ENCODE results near the gene C15orf62. TPM values are rescaled to one million over a fixed set of nuclear protein-coding genes. Genes with fewer than 3 reads are reported as not detected.

C15orf62 gene
- total RNA-seq, 1 experiment from 2014 or later = 0.09 TPM

DNA sequence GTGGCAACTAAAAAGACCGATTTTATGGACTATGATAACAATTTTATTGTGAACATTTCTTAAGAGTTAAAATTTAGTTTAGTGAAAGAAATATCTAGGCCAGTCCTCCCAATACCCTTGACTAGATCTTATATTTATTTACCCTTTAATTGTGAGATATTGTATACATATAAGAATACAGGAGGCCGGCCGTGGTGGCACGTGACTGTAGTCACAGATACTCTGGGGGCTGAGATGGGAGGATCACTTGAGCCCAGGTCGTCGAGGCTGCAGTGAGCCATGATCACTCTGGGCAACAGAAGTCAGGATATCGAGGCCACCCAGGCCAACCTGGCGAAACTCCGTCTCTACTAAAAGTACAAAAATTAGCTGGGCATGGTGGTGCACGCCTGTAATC, 14.0 kb upstream of the C15orf62 start:
- DNase-seq (ENCODE audit: low spot score) = no peak

DNA sequence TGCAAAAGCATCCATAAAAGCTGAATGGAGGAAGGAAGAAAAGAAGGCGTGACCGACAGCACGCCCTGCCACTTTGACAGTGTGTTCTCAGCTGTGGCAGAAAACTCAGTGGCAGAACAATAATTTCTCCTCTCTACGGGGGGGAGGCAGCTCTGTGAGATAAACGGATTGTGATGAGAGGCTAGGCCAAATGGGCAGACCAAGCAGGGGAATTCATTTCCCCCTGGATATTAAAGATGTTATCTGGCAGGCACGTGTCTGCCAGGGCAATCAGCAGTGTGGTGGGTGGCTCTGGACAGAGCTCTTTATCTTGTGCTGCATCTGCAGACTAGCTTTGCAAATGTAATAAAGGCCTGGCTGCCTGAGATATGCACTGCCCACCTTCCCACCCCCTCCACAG, 12.8 kb upstream of the C15orf62 start:
- DNase-seq (ENCODE audit: low spot score) = no peak

DNA sequence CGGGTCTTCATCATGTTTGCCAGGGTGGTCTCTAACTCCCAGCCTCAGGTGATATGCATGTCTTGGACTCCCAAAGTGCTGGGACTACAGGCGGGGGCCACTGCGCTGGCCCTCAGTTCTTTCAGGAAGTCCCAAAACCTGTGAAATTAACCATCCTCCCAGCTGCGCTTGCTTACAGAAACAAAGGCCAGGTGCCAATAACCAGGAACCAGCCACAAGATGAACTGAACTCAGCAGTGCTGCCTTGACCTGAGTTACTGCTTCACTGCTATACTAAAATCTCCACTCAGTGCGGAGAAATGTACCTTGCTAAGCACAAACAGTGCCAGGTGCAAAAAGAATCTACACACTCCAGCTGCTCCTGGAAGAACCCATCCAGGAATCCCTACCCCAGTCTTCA, 9.8 kb upstream of the C15orf62 start:
- no peak for DNase-seq (ENCODE audit: low spot score)

DNA sequence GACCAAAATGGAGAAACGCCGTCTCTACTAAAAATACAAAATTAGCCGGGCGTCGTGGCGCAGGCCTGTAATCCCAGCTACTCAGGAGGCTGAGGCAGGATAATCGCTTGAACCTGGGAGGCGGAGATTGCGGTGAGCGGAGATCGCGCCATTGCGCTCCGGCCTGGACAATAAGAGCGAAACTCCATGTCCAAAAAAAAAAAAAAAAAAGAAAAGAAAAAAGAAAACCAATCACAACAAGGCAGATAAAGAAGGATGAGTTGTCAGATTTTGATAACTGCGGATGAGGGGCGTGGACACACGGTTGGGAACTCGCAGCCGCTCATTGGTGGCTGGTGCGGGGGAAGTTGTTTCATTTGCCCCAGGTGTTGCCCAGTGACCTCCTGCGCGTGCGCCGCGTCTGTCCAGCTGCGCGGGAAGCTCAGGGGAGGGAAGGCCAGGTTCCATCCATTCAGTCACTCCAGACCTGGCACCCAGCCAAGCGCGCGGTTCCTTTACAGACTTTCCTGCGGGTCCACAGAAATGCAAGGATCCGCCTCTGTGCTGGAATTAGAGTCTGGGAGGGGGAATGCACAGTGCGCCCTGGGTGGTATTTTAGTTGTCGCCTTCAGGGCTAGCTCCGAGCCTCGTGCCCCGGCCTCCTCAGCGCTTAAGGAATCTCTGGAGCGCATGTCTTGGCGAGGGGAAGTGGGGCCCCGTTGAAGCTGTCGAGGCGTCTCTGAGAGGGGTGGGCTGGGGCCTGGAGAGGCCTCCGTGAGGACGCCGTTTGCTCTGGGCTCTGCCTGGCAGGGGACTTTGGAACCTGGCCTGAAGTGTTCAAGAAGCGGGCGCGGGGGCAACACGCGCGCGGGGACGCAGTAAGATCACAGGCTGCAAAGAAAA, 6.6 kb upstream of the C15orf62 start:
- no peak for DNase-seq (ENCODE audit: low spot score)

DNA sequence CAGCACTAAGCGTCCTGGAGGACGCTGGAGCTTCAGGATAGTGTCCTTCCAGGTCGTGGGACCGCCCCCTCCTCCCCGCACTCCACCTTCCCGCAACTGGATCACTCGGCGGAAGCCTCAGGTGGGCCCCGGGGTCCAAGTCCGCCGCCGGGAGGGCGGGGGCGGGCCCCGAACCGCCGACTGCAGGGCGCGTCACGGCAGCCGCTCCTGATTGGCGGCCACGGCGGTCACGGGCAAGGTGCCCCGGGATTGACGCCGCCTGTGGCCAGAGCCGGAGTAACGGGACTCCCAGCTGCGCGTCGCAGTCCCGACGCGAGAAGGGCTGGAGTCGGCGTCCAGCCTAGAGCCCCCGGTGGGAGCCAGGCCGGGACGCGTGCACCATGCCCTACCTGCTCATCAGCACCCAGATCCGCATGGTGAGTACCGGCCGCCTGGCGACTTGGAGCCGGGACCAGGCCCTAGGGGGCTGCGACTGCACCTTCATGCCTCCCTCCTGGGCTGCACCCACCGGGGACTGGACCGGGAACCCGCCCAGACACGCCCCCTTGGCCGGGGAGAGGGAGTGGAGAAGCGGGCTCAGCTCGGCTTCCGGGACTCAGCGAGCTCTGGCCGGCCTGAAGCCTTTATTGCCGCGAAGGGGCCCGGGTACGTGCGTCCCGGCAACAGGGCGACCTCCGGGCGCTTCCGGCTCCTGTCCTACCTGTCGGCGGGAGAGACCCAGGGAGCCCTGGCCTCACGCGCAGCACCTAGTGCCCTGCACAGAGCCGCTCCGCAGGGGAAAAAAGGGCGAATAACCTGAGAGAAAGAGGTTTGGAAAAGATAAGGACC, 5.8 kb upstream of the C15orf62 start, which contains the start of gene GCHFR:
Gene GCHFR, plus strand, starts transcription at position 268 of the 828 bp plus-strand sequence. Its CDS starts 113 bp downstream, at position 381.
- no peak for DNase-seq (ENCODE audit: low spot score)

DNA sequence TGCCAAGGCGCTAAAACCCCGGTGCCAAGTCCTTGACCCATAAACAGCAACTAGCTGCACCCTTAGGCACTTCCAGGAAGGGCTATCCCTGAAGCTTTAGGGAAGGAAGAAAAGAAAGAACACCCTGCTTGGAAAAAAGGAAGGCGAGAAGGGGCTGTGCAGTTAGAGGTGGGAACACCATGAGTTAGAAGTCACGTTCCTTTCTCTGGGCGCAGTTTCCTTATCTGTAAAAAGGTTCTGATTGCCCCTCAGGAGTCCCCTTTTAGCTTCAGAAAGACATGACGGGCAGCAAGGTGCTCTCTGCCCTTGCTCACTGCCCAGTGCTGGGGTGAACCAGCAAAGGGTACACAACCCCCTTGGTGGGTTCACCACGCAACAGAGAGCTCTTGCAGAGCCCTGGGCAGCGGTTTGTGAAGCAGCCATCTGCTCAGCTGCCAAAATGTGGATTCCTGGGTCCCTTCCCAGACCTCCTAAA, 5.1 kb upstream of the C15orf62 start:
- DNase-seq (ENCODE audit: low spot score) = no peak

DNA sequence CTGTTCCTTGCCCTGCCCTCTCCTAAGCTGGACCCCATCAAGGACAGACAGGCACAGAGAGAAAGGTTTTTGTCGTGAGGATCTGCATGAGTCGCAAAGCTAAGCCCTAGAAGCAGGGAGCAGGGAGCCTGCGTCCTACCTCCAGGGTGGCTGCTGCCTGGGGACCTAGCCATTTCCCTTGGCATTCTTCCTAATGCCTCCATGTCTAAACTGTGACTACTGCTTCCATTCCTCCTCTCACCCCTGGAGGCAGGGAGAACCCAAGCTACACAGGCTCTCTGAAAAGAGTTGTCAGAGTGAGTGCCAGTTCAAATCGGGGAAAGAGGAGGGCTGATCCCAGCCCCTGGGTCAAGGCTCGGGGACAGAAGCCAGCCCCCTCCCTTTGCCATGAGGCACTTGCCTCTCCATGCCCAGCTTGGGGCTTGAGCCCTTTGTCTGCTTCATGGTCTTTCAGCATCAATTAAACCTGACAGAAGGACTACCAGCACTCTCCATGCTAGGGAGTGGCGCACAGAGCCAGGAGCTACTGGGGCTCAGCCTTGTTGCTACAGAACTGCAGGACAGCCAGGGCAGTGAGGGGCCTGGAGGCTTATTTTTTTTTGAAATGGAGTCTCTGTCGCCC, 3.5 kb upstream of the C15orf62 start:
- DNase-seq (ENCODE audit: low spot score) = no peak

DNA sequence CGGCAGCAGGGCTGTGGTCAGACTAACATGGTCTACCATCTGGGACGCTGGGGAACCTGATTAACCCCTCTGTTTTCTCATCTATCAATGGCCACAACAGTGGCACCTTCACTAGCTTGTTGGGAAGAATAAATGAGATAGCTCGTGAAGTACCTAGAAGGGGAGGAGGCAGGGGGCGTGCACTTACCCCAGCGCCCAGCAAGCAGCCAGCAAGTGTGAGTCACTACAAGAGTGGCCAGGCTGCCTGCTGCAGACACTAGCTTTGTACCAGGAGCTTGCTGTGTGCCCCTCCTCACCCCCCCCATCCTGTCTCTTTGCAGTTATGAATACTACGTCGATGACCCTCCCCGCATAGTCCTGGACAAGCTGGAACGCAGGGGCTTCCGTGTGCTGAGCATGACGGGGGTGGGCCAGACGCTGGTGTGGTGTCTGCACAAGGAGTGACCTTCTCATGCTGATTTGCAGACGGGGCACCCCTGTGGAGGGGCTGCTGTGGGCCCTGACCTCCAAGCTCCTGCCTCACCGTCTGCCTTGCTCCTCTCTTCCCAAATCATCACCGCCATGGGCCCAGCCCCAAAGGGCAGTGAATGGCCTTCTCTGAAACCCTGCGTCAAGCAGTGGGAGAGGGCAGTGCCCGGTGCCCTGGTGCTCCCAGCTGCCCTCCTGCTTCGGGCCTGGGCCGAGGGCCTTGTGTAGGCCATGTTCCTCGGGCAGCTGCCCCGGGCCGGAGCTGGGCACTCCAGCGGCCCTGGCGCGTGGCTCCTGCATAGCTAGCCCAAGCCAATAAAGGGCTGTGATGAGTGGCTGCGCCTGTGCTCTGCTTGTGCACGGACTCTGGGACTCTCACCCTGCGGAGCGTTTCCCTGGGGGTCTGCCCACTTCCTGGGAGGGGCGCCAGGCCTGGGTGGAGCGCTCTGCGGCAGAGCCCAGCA, 2.6 kb upstream of the C15orf62 start:
- peak; percentile 81 for DNase-seq (ENCODE audit: low spot score)

DNA sequence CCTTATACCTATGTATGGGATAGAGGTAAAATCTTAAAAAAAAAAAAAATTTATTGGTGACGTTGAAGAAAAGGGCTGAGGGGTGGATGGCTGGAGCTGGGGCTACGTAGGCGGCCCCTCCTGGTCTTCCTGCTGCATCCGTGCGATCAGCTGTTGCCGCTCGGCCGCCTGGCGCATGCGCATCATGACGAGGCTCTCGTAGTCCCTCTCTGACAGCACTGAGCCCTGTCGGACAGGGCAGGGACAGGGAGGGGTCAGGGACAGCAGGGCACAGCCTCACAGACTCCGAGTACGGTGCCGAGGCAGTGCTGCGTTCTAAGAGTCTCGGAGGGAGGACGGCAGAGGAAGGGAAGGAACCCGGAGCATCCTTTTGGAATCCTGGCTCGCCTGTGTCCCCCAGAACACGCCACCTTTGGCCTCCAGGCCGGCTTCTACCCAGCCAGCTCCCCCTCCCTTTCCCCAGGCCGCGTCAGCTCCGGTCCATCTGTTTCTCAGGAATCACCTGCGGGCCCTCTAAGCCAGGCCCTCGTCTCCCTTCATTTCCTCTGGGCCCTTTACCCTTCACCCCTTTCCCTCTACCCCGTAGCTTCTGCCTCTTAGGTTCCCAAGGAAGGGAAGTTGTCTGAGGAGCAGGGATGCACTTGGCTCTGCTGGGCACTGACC, 1.8 kb upstream of the C15orf62 start:
- DNase-seq (ENCODE audit: low spot score) = no peak

DNA sequence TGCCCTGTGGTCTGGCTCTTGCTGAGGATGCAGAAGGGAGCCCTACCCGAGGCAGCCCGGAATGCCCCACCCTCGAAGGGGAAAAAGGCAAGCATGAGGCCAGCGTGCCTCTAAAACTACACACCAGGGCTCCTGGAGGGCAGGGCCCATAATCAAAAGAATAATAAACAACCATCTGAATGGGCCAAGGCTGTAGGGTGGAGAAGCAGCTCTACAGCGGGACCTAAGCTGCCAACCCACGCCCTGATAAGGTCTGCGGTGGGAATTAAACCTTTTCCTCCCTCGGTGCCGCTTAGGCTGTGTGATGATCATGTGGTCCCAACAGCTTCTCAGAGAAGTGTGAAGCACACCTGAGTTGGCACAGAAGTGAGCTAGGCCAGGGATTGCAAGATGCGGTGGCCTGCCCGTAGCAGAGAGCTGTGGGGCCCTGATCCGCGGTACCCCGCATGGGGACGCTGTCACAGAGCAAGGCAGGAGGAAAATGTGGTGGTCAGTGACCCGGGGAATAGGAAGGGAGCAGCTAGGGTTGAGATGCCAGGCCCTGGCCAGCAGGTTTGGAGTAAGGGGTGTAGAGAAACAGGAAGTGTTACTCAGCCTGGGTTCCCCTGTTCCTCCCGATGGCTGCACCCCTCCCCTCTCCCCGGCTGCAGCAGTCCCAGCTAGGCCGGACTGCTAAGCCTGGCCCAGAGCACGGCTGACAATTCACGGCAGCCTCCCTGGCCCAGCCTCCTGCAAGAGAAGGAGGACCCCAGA, 1.1 kb upstream of the C15orf62 start:
- DNase-seq (ENCODE audit: low spot score) = no peak

DNA sequence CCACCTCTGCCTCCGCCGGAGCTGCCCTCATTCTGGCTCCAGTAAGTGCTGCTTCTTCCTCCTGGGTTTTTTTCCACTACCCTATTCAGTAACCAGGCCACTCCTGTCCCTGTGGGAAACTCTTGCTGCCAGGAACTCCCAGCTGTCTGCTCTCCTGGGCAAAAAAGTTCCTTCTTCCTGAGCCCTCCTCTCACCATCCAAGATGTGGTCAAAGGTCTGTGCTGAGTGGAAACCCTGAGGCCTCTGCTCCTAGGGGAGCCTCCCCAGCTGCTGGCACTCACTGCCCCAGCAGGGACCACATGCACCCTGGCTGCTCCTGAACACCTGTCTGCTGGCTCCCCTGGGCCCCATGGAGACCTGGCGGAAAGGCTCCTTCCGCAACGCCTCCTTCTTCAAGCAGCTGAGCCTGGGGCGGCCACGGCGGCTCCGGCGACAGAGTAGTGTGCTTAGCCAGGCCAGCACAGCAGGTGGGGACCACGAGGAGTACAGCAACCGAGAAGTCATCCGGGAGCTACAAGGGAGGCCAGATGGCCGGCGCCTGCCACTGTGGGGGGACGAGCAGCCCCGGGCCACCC, 454 bp downstream of the C15orf62 start:
- DNase-seq (ENCODE audit: low spot score) = no peak

DNA sequence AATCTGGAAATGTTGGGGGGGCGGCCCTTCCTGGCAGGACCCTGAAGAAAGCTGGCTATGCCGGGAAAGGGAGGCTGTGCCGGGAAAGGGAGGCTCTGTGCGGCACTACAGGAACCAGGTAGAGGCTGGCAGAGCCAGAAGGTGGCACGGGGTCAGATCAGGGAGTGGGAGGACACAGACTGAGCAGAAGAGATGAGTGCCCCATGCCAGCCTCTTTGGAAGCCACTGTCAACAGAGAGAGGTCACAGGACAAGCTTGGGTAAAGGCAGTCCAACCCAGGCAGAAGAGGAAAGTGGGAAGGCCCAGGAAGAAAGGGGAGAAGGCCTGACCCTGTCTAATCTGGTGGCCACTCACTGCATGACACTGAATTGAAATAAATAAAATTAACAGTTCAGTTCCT, 1.5 kb downstream of the C15orf62 start:
- DNase-seq (ENCODE audit: low spot score) = no peak

DNA sequence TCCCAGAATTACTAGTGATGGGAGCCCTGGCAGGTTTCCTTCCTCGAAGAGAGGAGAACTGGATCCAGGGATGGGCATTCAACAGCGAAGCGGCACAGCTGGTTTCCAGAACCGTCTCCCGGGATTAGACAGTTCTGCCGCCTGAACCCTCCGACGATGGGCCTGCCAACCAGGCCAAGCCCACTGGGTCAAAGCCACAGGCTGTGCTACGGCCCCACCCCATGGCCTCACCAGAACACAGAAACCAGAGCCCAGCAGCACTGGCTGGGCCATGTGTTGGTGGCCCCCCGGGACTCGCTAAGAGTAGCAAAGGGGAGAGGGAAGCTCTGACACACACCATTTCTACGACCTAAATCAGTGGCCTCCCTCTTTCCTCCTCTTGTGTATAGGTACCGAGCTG, 2.2 kb downstream of the C15orf62 start:
- no peak for DNase-seq (ENCODE audit: low spot score)

DNA sequence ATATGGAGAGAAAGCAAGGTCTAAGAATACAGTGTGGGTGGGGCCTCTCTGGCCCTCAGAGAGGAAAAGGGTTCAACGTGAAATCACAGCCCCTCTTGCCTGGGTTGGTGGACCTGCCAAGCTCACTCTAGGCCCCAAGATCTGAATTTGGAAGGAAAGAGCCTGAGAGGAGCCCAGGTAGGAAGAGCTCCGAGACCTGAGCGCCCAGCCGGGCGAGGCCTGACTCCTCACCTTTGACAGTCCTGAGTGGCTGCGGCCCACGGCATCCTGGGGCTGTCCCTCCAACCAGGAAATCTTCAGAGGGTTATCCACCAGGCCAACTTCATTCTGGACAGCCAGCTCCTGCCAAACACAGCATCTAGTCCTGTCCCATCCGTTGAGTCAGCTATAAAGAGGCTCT, 3.7 kb downstream of the C15orf62 start:
- no peak for DNase-seq (ENCODE audit: low spot score)

DNA sequence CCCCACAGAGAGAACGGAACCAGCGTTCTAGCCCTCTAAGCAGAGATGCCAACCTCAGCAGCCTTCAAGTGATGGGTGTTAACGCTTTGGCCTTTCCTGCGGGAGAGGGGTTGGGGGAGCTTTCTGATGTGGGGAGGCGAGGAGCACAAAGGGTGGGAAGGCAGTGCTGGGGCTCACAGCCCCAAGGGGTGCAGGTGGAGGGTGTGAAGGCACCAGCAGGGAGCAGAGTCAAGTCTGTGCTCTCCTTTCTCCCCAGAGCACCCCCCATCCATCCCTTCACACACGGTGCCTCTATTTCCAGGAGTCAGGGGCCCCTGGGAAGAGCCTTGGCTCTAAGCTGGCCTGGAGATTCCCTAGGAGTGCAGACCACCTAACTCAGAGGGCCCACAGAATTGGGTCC, 4.1 kb downstream of the C15orf62 start:
- DNase-seq (ENCODE audit: low spot score) = no peak

DNA sequence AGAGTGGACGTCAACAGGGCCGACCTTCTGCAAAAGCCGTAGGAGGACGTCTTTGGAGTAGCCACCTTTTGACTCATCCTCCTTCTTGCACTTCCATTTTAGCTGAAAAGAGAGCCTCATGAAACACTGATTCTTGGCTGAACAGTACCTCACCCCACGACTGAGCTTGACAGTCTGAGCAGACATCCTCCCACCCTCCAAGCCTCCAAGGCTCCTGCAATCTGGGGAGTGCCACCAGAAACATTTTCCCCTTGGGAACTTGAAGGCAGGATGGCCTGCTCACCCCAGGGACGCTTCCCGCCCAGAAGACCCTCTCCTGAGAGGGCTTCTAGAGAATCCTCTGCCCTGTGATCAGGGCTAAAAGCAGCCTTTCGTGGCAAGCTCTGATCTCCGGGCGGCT, 5.2 kb downstream of the C15orf62 start:
- DNase-seq (ENCODE audit: low spot score) = no peak

DNA sequence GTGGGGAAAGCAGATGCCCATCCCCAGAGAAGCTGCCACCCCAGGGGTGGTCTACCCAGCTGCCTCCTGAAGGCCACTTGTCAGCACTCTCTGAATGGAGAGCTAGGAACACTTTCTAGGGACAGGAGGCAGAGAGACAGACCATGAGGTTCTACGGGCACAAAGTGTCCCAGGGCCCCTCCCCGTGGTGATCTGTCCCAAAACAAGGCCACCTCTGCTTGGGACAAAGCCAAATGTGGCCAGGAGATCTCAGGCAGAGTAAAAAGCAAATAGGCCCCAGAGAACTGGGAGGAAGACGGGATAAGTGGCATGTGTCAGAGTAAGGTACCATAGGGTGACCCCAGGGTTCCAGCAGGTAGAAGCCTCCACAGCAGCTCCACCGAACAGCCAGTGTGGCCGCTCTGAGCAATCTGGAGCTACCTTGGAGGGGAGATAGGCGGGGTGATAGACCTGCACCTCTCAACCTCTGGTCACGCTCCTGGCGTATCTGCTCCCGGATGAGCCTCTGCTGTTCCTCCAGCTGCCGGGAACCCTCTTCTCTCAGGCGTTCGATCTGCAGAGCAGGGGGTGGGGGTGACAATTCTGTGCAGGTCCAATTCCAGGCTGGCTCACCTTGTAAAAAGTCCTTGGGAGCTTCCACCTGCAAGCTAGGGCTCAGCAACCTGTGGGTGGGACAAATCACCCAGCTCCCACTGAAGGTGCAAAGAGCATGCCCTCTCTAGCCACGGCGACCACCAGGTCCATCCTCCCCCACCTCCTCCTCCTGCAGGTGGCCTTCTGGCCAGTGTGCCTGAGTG, 6.2 kb downstream of the C15orf62 start:
- no peak for DNase-seq (ENCODE audit: low spot score)

DNA sequence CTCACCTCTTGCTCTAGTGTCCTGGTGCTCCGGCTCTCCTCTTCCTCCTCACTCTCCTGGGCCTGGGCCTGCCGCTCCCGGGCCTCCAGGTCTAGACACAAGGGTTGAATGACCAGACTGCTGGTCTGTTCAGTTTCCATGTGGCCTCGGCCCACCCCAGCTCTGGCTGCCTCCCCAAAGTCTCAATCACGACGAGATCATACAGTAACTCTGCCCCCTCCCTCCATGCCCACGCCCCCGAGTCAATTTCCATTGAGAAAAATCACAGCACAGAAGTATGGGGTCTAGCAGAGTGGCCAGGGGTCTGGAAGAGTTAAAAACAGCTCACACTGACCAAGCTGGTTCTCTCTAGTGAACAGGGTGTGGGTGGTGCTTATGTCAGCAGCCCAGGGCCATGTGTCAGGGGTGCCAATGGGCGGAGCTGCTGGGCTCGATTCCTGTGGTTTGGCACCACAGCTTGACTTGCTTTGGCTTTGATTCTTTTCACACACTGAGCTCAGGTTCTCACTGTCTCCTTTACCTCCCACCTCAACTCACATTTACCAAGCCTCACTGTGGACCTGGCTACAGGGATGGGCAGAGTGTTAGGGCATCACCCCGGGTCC, 6.9 kb downstream of the C15orf62 start:
- DNase-seq (ENCODE audit: low spot score) = peak; percentile 80

All from A172 (cell line).